Left ventricle myocardium inferior (tissue), 1 donor: Measurements from ENCODE around the gene C22orf31. TPM values are rescaled to one million over a fixed set of nuclear protein-coding genes. Genes with fewer than 3 reads are reported as not detected.

Experiments
- DNase-seq: peaks from one replicate; pipeline ENCODE4 v3.0.0-alpha.2; 2020
- H3K27ac ChIP-seq: fragments of 200-600 bp; replicated peaks from 2 replicates; pipeline ENCODE4 v1.8.0; 2021
- H3K27me3 ChIP-seq: fragments of 200-600 bp; 2 replicates; pipeline ENCODE4 v1.8.0; 2021; ENCODE audit warnings: low read depth
- H3K36me3 ChIP-seq: fragments of 200-600 bp; 2 replicates; pipeline ENCODE4 v1.8.0; 2021
- H3K4me1 ChIP-seq: fragments of 200-600 bp; 2 replicates; pipeline ENCODE4 v1.8.0; 2021
- H3K4me3 ChIP-seq: fragments of 200-600 bp; 2 replicates; pipeline ENCODE4 v1.8.0; 2021; ENCODE audit warnings: mild to moderate bottlenecking, moderate library complexity
- H3K9me3 ChIP-seq: fragments of 200-600 bp; replicated peaks from 2 replicates; pipeline ENCODE4 v1.8.0; 2021
- CTCF ChIP-seq: fragments of 200-600 bp; IDR thresholded peaks from 2 replicates; pipeline ENCODE4 v1.8.0; 2021; ENCODE audit warnings: antibody characterized with exemption, mild to moderate bottlenecking, borderline replicate concordance
- intact Hi-C: fragments of 100-400 bp; cut with micrococcal nuclease; formaldehyde crosslinking; loops from one replicate; pipeline ENCODE4 v1.11.0; 2022
- total RNA-seq: library from RNA; stranded (reverse); fragmentation: NEBNext Ultra II Directional; extraction: Animal tissue kit (Norgen Biotek cat#: 25700); gene quantifications from one replicate; pipeline ENCODE4 v1.2.1, GENCODE V29; 2021
- donor health status: DM: no; HTN: yes; CAD: no; lungs with severe emphysema.

The C22orf31 gene
- total RNA-seq, 1 donor from 2014 or later: 0.30 TPM

GRCh38 chr22:29103121-29103520 lies 41.5 kb upstream of the C22orf31 start:
- TF ChIP-seq CTCF: no peak
- no peak for DNase-seq
- Histone ChIP-seq H3K4me1 (no peaks in the 10 kb centered on the region), H3K4me3 (no peak overlapping the region), H3K27ac (no peak overlapping the region), H3K36me3 (peaks cover 23% of the 10 kb centered on the region), H3K27me3 (no peaks in the 10 kb centered on the region), H3K9me3 (no peaks in the 10 kb centered on the region)
- intact Hi-C loops: no loop called here

GRCh38 chr22:29102300-29102699 lies 40.7 kb upstream of the C22orf31 start:
- peaks cover 6% of the 10 kb centered on the region for H3K4me1 ChIP-seq
- intact Hi-C loops: no loop called here
- no peaks in the 10 kb centered on the region for H3K9me3 ChIP-seq
- peaks cover 23% of the 10 kb centered on the region for H3K36me3 ChIP-seq
- TF ChIP-seq CTCF: no peak
- H3K27ac ChIP-seq: no peak overlapping the region
- H3K4me3 ChIP-seq: no peak overlapping the region
- H3K27me3 ChIP-seq: no peaks in the 10 kb centered on the region
- DNase-seq: no peak

GRCh38 chr22:29098296-29098695 lies 36.7 kb upstream of the C22orf31 start:
- Histone ChIP-seq H3K27ac (no peak overlapping the region), H3K4me3 (no peak overlapping the region), H3K4me1 (peaks cover 37% of the 10 kb centered on the region), H3K9me3 (no peaks in the 10 kb centered on the region), H3K36me3 (peaks cover 27% of the 10 kb centered on the region), H3K27me3 (no peaks in the 10 kb centered on the region)
- no peak for DNase-seq
- TF ChIP-seq CTCF: no peak
- intact Hi-C loops: no loop called here

- DNase-seq: no peak
- intact Hi-C loops: no loop called here
- Histone ChIP-seq H3K4me3 (no peak overlapping the region), H3K36me3 (peaks cover 25% of the 10 kb centered on the region), H3K27ac (peak overlapping the region; percentile 78), H3K9me3 (no peaks in the 10 kb centered on the region), H3K4me1 (peaks cover 49% of the 10 kb centered on the region), H3K27me3 (no peaks in the 10 kb centered on the region)
- no peak for TF ChIP-seq CTCF
These were observed 35.4 kb upstream of the C22orf31 start for GRCh38 chr22:29096736-29097669.

GRCh38 chr22:29095459-29095858 lies 33.8 kb upstream of the C22orf31 start:
- intact Hi-C loops: no loop called here
- peak overlapping the region; percentile 78 for H3K27ac ChIP-seq
- H3K27me3 ChIP-seq: no peaks in the 10 kb centered on the region
- no peak overlapping the region for H3K4me3 ChIP-seq
- H3K9me3 ChIP-seq: no peaks in the 10 kb centered on the region
- peaks cover 49% of the 10 kb centered on the region for H3K4me1 ChIP-seq
- no peak for TF ChIP-seq CTCF
- no peak for DNase-seq
- peaks cover 21% of the 10 kb centered on the region for H3K36me3 ChIP-seq
